ENCODE results near the gene CLEC3B.

DNA sequence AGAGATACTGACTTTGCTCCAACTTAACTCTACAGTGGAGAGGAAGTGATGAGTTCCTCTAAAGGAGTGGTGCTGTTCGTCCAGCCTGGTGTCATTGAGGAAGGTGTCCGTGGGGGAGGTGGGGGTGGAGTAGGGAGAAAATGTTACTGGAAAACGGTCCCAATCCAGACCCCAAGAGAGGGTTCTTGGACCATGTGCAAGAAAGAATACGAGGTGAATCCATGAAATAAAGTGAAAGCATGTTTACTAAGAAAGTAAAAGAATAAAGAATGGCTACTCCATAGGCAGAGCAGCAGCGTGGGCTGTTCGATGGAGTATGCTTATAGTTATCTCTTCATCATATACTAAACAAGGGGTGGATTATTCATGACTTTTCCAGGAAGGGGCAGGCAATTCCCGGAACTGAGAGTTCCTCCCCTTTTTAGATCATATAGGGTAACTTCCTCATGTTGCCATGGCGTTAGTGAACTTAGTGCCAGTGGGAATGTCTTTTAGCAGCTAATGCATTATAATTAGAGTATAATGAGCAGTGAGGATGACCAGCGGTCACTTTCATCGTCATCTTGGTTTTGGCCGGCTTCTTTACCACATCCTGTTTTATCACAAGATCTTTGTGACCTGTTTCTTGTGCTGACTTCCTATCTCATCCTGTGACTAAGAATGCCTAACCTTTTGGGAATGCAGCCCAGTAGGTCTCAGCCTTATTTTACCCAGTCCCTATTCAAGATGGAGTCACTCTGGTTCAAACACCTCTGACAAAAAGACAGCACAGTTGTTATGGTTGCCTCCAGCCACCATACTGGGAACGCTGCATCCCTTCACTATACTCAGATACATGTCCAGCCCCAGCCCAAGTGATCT lies 38.6 kb downstream of the CLEC3B start:
- TF ChIP-seq, protein P1, sequence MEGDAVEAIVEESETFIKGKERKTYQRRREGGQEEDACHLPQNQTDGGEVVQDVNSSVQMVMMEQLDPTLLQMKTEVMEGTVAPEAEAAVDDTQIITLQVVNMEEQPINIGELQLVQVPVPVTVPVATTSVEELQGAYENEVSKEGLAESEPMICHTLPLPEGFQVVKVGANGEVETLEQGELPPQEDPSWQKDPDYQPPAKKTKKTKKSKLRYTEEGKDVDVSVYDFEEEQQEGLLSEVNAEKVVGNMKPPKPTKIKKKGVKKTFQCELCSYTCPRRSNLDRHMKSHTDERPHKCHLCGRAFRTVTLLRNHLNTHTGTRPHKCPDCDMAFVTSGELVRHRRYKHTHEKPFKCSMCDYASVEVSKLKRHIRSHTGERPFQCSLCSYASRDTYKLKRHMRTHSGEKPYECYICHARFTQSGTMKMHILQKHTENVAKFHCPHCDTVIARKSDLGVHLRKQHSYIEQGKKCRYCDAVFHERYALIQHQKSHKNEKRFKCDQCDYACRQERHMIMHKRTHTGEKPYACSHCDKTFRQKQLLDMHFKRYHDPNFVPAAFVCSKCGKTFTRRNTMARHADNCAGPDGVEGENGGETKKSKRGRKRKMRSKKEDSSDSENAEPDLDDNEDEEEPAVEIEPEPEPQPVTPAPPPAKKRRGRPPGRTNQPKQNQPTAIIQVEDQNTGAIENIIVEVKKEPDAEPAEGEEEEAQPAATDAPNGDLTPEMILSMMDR (IDR thresholded peaks at IDR 0.05; ENCODE audit: extremely low read depth in 1 of 2, insufficient read depth in 1 of 2, low read depth in 1 of 2, low read length in 2 of 2) = no peak
- peak; percentile 33 for TF ChIP-seq POLR2AphosphoS5 (IDR thresholded peaks at IDR 0.05; ENCODE audit: insufficient read depth, low read depth, low read length)
- TF ChIP-seq POLR2A (IDR thresholded peaks at IDR 0.05; ENCODE audit: low read depth, low read length) = no peak
- peak; percentile 98 for TF ChIP-seq GATA2 (IDR thresholded peaks at IDR 0.05; ENCODE audit: insufficient read depth, insufficient read length, low read depth, low read length)
- TF ChIP-seq JUN (IDR thresholded peaks at IDR 0.05; ENCODE audit: borderline replicate concordance, insufficient read depth, insufficient read length, low read depth) = peak; percentile 56
- TF ChIP-seq FOS (IDR thresholded peaks at IDR 0.05; ENCODE audit: borderline replicate concordance, insufficient read depth, low read length) = peak; percentile 83
- no peak for TF ChIP-seq EZH2 (IDR thresholded peaks at IDR 0.05; ENCODE audit: borderline replicate concordance, low read depth, low read length, severe bottlenecking)
- TF ChIP-seq, protein P2, sequence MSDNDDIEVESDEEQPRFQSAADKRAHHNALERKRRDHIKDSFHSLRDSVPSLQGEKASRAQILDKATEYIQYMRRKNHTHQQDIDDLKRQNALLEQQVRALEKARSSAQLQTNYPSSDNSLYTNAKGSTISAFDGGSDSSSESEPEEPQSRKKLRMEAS (IDR thresholded peaks at IDR 0.05; ENCODE audit: insufficient read depth, insufficient read length) = no peak
